ENCODE measurements around the gene CTNNBIP1.

Gene CTNNBIP1

DNA sequence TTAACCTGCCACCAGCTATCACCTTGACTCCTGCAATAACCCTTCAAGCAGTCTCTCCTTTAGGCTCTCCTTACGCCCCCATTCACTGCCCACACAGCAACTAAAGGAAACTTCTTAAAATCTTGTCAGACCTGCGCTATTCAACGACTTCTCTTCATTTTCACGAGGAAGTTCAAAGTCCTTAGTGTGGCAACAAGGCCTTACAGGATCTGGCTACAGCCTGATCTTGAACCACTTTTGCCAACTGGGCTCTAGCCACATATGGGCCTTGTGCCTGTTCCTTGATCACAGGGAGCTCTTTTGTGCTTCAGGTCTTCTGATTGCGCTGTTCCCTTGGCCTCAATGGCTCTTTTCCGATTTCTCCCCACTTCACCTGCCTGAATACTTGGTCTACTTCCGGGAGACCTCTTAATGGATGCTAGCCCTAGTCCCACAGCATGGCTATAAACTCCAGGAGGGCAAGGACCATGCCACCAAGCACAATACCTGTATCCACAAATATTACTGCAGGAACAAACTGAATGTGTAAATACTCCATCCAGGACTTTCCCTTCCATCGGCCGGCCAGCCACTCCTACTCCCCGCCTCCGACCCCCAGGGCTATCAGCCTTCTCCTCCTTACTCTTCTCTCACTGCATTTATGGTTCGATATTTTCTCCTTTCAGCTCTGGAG lies 2.3 kb upstream of the CTNNBIP1 start:
- no peak for DNase-seq (ENCODE audit: low read depth)
- H3K4me3 ChIP-seq (ENCODE audit: control insufficient read depth, low read depth, low read length) = no peak overlapping the region
- TF ChIP-seq, protein P1, sequence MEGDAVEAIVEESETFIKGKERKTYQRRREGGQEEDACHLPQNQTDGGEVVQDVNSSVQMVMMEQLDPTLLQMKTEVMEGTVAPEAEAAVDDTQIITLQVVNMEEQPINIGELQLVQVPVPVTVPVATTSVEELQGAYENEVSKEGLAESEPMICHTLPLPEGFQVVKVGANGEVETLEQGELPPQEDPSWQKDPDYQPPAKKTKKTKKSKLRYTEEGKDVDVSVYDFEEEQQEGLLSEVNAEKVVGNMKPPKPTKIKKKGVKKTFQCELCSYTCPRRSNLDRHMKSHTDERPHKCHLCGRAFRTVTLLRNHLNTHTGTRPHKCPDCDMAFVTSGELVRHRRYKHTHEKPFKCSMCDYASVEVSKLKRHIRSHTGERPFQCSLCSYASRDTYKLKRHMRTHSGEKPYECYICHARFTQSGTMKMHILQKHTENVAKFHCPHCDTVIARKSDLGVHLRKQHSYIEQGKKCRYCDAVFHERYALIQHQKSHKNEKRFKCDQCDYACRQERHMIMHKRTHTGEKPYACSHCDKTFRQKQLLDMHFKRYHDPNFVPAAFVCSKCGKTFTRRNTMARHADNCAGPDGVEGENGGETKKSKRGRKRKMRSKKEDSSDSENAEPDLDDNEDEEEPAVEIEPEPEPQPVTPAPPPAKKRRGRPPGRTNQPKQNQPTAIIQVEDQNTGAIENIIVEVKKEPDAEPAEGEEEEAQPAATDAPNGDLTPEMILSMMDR (IDR thresholded peaks at IDR 0.05; ENCODE audit: control insufficient read depth, insufficient read depth, low read depth, low read length, missing control alignments) = no peak

- TF ChIP-seq, protein P1 (IDR thresholded peaks at IDR 0.05; ENCODE audit: control insufficient read depth, insufficient read depth, low read depth, low read length, missing control alignments) = no peak
- peak overlapping the region; percentile 68 for H3K4me3 ChIP-seq (ENCODE audit: control insufficient read depth, low read depth, low read length)
- DNase-seq (ENCODE audit: low read depth) = peak; percentile 93
These were observed 532 bp upstream of the CTNNBIP1 start for GRCh38 chr1:9910423-9911178.

GRCh38 chr1:9909234-9910046 lies 629 bp downstream of the CTNNBIP1 start:
- TF ChIP-seq, protein P1 (IDR thresholded peaks at IDR 0.05; ENCODE audit: control insufficient read depth, insufficient read depth, low read depth, low read length, missing control alignments) = no peak
- H3K4me3 ChIP-seq (ENCODE audit: control insufficient read depth, low read depth, low read length) = peak overlapping the region; percentile 90
- no peak for DNase-seq (ENCODE audit: low read depth)

- TF ChIP-seq, protein P1 (IDR thresholded peaks at IDR 0.05; ENCODE audit: control insufficient read depth, insufficient read depth, low read depth, low read length, missing control alignments) = no peak
- H3K4me3 ChIP-seq (ENCODE audit: control insufficient read depth, low read depth, low read length) = peak overlapping the region; percentile 90
These were observed 1.2 kb downstream of the CTNNBIP1 start for GRCh38 chr1:9908871-9909233.

DNA sequence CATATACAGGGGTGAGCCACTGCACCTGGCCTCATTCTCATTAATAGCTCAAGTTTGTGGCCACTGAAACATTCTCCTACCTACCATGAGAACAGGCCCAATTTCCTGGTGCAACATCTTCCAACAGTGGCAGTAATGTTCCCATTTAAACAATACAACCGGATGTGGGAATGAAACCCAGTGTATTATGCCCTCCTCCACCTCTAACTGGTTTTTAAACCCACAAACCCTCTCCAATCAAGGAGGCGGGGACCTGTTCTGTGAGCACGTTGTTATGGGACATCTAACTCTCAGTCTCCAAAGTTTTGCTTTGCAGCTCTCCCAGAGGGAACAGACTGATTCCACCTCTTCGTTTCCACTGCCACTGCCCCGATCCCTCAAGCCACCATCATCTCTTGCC lies 2.6 kb downstream of the CTNNBIP1 start:
- DNase-seq (ENCODE audit: low read depth) = no peak
- TF ChIP-seq, protein P1 (IDR thresholded peaks at IDR 0.05; ENCODE audit: control insufficient read depth, insufficient read depth, low read depth, low read length, missing control alignments) = no peak
- no peak overlapping the region for H3K4me3 ChIP-seq (ENCODE audit: control insufficient read depth, low read depth, low read length)

More at GRCh38 chr1:9908871-9909233, 1.2 kb downstream of the CTNNBIP1 start:
- no peak for DNase-seq (ENCODE audit: low read depth)

- TF ChIP-seq, protein P1 (IDR thresholded peaks at IDR 0.05; ENCODE audit: control insufficient read depth, insufficient read depth, low read depth, low read length, missing control alignments) = no peak
- DNase-seq (ENCODE audit: low read depth) = no peak
- no peak overlapping the region for H3K4me3 ChIP-seq (ENCODE audit: control insufficient read depth, low read depth, low read length)
These were observed 3.6 kb downstream of the CTNNBIP1 start for GRCh38 chr1:9906466-9906865.

Data from AG09309 (cell line).